ENCODE data around the gene COX19.

Gene COX19
- total RNA-seq, result 37.9 to 69.0 (median 64.1) reads per million in 3 experiments

DNA sequence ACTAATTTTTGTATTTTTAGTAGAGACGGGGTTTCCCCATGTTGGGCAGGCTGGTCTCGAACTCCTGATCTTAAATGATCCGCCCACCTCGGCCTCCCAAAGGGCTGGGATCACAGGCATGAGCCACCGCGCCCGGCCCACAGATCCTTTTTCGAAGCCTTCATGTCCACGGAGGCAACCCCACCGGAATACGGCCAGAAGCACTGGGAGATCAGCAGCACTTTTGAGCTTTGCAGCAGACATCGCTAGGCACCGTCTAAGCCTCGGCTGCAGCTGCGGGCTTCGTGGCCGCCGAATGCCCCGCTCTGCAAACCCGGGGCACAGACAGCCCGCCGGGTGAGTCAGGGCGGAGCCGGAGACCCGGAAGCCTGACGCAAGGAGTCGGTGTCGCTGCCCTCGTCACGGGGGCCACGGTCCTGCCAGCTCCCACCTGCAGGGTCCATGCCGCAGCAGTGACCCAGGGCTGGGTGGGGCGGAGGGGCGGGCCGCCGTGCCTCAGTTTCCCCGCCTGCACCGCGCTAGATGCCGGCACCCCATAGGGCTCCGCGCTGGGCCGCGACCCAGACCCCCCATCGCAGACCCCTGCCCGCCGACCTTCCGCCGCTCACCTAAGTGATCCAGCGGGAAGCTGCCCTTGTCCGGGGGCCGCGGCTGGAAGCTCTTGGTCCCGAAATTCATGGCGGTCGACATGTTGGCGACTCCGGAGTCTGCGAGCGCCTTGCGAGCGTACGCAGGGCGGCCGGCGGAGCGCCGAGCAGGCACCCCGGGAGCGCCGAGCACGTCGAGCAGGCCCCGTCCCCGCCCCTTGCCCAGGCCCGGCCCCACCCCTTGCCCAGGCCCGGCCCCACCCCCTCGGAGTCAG lies at the start of gene COX19:
COX19 (minus strand) TSS at position 730 of the 862 bp plus-strand sequence; CDS start at position 690, 40 bp downstream.
- peak; percentile 85 for DNase-seq

DNA sequence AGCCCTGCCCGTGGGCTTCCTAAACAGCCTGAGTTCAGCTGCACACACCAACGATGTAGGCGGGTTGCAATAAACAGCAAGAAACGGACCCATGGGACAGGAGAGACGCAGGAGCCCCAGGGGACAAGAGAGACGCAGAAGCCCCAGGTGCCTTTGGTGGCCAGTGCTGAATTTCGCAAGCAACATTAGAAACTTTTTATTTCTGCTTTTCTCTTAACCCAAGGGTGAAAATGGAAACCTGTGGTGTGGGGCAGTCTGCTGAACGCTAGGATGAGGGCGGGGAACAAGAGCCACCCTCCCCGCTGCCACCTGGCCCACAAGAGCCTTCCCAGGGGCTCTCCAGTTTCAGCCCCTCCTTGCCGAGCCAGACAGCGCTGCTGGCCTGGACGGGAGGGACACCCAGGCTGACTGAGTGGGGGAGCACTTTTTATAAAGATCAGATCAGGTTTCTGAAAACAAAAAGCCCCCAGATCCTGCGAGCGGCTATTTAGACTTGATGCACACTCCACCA lies 49.0 kb upstream of the COX19 start:
- no peak for DNase-seq

- DNase-seq, result no peak
Observed at GRCh38 chr7:1022801-1023465, 47.6 kb upstream of the COX19 start.

DNA sequence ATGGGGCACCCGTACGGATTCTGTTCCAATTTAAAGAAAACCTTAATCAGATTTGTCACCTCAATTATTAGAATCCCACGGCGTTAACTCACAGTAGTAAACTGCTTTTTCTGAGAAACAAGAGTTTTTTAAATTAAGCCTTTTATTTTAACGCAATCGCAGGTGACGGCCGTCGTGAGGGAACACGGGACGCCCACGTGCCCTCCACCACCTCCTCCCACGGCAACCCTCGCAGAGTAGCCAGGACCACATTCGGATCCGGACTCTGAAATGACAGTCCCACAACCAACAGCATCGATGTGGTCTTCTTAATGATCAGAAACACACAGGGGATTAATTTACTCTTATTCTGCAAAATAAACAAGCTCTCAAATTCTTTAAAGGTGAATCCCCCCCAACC lies 47.0 kb upstream of the COX19 start:
- DNase-seq, result no peak

- DNase-seq, result no peak
Observed at GRCh38 chr7:1021931-1022330, 46.6 kb upstream of the COX19 start.

DNA sequence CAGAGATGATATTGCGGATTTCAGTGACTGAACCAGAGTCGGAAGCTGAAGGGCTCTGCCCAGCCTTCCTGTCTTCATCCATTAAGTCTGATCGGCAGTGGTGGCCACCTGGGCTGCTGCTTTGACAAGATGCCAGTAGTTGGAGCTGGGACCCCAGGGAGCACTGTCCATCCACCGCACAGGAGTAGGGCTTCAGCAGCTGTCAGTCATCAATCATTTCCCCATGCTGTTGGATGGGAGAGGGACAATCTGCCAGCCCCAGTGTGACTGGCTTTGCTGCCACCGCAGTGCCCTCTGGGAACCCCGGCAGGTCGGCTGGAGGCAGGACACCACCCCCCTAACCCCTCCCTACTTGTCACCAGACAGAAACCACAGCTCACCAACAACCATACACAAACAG lies 46.0 kb upstream of the COX19 start:
- DNase-seq, result no peak

GRCh38 chr7:1020849-1021251 lies 45.5 kb upstream of the COX19 start:
- DNase-seq, result no peak

DNA sequence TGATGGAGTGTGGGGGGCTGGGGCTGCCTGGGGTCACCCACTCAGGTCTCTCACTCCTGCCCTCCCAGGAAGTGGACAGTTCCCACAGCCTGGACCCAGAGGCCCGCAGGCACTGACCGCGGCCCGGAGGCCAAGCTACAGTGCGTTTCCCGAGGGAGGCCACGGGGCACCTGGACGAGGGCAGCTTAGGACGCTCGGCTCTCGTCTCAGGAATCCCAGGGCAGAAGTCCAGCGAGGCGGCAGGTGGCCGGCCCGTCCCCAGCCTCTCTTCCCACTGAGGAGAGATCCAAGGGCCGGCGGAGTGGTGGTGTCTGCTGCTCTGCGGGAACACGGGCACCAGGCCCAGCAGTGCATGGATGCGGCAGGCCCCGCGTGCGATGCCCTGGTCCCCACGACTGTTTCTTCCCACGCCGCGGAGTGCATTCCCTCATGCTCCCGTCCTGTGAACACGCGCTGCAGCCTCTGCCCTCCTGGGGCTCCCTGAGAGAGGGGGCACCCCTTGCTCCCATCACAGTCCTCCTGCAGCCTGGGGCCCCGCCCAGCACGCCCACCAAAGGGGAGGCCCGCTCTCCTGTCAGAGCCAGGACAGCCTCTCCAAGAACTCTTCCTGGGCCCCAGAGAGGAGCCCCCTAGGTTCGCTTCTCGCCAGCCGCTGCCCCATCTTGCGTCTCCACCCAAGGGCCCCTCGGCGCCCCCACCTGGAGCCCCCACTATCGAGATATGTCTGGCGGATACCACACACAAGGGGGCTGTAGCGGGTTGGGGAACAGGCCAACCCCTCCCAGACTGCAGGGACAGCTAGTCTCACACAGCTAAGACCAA lies 44.7 kb upstream of the COX19 start:
- no peak for DNase-seq

DNA sequence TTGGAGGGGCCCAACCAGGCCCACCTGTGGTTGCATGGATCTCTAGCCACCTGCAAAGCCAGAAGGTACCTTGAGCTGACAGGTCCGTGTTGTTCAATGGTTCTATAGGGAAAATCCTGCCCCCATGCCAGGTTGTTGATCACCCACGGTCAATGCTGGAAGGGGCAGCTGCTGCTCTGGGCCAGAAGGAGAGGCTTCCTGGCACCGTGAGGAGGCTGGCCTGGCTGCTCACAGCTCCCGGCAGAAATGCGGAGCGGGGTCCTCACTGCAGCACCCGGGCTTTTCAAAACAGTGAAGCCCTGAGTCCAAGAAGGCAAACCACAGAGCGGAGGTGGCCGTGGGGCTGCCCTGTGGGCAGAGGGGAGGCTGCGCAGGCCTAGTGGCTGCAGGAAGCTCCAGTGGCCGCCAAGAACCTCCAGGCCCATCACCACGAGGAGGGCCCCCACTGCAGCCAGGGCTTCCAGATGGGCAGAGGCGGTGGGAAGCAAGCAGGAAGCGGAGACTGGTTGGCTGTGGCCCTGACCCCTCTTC lies 44.0 kb upstream of the COX19 start:
- no peak for DNase-seq

DNA sequence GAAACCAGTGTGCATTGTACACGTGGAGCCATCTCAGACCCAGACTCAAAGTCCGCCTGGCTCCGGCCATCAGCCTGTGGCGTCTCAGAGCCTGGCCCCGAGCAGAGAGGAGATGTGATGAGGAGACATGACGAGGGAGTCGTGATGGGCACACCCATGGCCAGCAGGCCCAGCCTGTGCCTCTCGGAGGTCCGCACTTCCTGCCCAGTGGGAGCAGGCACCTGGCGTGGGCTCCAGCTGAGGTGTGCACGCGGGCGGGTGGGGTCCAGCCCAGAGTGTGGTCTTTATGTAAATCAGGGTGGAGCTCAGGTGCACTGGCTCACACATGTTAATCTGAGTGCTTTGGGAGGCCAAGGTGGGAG lies 43.0 kb upstream of the COX19 start:
- no peak for DNase-seq

DNA sequence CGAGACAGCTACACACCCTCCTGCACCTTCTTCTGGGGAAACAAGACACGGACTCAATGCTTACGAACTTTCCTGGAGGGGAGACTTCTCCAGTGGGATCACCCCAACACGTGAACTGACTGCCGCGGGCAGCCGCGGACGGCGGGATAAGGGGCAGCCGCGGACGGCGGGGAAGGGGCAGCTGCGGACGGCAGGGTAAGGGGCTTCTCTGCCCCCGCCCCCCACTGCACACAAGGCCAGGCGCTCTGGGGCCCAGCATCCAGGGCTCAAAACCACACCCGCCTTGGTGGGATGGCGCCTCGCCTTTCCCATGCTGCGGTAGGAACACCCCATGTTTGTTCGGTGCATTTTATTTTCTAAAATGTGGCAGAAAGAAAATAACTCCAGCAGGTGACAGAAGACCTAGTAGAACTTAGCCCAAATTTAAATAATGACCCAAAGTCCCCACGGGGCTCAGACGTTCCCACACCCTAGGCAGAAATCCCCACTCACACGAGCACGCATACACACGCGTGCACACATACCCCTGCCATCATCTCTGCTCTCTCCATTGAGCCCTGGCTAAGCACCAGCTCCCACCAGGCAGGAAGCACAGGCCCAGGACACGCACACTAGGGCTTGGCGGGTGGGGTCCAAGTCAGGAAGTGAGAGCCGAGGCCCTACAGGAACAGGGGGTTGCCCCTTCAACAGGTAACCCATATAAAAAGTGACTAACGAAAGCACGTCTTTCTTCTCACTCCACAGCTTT lies 42.4 kb upstream of the COX19 start:
- no peak for DNase-seq

DNA sequence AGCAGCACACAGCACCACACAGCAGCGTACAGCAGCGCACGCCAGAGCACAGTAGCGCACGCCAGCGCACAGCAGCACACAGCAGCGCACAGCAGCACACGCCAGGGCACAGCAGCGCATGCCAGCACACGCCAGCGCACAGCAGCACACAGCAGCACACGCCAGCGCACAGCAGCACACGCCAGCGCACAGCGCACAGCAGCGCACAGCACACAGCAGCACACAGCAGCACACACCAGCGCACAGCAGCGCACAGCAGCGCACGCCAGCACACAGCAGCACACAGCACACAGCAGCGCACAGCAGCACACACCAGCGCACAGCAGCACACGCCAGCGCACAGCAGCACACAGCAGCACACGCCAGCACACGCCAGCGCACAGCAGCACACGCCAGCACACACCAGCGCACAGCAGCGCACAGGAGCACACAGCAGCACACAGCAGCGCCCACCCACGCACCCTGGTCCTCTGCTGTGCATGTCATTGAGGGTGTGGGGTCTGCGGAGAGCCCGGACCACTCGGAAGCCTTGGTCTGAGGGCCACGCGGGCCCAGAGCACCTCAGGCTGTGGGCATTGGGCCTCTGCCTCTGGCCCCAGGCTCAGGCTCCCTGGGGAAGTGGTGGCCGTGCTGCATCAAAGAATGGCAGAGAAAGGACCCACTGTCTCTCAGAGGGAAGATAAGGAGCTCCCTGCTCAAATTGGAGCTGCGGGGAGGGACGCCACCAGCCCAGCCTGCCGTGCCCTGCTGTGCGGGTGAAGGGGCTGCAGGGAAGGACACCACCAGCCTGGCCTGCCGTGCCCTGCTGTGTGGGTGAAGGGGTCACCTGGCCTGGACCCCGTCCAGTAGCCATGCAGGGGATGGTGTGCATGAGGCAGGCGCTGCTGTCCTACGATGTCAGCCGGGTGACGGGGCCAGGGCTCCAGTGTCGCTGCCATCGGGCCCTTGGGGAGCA lies 41.5 kb upstream of the COX19 start:
- no peak for DNase-seq

DNA sequence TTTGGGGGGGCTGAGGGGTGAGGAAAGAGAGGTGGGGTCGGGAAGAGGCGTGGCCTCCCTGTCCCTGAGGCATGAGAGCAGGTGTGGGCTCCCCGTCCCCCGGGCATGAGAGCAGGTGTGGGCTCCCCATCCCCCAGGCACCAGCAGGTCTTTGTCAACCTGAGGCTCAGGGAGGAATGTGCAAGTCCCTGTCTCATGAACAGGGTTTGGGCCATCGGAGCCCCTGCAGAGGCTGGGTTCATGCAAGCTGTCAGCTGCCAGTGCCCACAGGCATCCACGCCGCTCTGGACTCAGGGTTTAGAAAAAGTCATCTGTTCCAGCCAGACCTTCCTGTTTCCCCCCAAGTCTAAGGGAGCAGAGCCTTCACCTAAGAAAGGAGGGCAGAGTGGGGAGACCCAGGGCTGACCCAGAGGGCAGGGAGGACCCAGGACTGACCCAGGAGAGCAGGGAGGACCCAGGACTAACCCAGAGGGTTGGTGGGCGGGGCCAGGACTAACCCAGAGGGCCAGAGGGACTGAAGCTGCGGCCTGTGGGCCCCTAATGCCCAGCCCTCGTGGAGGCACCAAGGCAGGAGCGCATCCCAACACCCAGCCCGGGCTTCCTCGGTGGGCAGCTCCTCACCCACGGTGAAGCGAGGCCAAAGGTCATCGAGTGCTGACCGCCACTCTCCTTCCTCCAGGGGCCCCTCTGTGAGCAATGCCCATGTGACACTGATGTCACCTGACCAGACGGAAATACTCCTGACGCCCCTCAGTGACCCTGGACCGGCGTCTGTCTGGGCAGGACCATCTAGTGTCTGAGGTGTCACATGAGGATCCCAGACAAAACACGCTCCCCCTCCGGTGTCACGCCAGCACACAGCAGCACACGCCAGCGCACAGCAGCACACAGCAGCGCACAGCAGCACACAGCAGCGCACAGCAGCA lies 40.1 kb upstream of the COX19 start:
- DNase-seq, result no peak

DNA sequence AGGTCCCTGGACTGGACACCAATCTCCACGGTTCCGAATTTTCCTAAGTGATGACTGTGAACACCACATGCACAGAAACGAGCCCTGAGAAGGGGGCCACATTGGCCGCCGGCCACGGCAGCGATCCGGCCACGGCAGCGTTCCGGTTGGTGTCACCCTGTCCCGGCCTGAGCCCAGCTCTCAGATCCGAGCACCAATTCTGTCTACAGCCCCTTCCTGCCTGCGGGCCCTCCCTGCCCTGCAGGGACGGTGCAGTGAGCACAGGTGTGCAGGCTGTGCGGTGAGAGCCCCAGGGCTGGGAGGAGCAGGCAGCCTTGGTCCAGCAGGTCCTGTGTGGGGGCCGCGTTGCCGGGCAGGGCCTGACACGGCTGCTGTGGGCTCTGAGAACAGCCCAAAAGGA lies 39.3 kb upstream of the COX19 start:
- no peak for DNase-seq

- DNase-seq, result no peak
Observed at GRCh38 chr7:1013581-1013980, 38.2 kb upstream of the COX19 start.

DNA sequence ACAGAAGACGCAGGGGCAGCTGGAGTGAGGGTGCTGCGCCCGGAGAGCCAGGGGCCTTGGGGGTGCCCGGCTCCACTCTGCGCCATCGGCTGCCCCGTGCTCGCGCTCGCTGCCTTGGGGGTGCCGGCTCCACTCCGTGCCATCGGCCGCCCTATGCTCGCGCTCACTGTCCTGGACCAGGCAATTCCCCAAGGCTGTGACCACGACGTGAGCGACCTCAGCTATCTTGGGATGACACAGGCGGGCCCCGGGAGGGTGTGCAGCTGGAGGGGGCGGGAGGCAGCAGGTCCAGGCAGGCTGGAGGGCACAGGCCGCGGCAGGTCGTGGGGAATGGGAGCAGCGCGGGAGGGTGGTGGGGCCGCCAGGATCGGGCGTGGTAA lies 37.4 kb upstream of the COX19 start:
- DNase-seq, result no peak

- no peak for DNase-seq
Observed at GRCh38 chr7:1012004-1012715, 36.8 kb upstream of the COX19 start.

DNA sequence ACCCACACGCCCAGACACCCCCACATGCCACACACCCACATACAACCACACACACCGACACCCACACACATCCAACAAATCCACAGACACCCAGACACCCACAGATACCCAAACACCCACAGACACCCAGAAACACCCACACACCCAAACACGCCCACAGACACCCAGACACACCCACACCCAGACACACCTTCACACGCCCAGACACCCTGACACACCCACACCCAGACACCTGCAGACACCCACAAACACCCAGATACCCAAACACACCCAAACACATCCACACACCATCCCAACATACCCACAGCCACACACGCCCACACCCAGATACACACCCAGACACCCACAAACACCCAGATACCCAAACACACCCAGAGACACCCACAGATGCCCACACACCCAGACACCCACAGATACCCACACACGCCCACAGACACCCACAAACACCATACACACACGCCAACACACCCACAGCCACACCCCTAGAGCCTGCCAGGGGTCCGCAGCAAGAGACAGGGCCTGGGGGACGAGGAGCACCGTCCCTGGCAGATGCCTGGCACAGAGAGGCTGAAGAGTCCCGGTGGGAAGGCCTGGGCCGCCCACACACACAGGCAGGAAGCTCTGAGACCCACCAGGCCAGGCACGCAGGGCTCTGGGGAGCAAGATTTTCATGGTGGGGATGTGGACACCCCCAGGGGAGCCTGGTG lies 36.1 kb upstream of the COX19 start:
- peak; percentile 12 for DNase-seq

DNA sequence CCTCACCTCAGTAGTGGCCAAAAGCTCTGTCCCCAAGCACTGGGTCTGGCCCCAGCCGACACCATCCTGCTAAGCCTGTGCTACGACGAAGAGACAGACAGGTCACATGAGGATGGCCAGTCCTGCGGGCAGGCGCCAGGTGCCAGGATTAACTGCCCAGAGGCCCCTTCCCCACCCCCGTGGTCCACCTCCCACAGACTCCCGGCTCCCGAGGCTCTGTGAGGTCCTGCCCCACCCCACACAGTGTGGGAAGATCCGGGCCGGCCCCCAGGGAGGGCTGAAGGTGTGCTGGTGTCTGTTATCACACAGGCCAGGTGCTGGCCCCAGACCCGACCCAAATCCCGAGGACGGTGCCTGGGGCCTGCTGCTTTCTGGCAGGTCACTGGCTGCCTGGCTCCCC lies 34.9 kb upstream of the COX19 start:
- DNase-seq, result no peak
